Left ventricle myocardium inferior (tissue), 1 donor: ENCODE data around the gene ASTN1. TPM values are rescaled to one million over a fixed set of nuclear protein-coding genes. Genes with fewer than 3 reads are reported as not detected.
A peak's percentile ranks its signal among the peaks of the same experiment; 100 is the strongest.

Source experiments
- DNase-seq: peaks from one replicate; pipeline ENCODE4 v3.0.0-alpha.2; 2020
- H3K27ac ChIP-seq: fragments of 200-600 bp; replicated peaks from 2 replicates; pipeline ENCODE4 v1.8.0; 2021
- H3K27me3 ChIP-seq: fragments of 200-600 bp; 2 replicates; pipeline ENCODE4 v1.8.0; 2021; ENCODE audit warnings: low read depth
- H3K36me3 ChIP-seq: fragments of 200-600 bp; 2 replicates; pipeline ENCODE4 v1.8.0; 2021
- H3K4me1 ChIP-seq: fragments of 200-600 bp; 2 replicates; pipeline ENCODE4 v1.8.0; 2021
- H3K4me3 ChIP-seq: fragments of 200-600 bp; 2 replicates; pipeline ENCODE4 v1.8.0; 2021; ENCODE audit warnings: mild to moderate bottlenecking, moderate library complexity
- H3K9me3 ChIP-seq: fragments of 200-600 bp; replicated peaks from 2 replicates; pipeline ENCODE4 v1.8.0; 2021
- CTCF ChIP-seq: fragments of 200-600 bp; IDR thresholded peaks from 2 replicates; pipeline ENCODE4 v1.8.0; 2021; ENCODE audit warnings: antibody characterized with exemption, mild to moderate bottlenecking, borderline replicate concordance
- intact Hi-C: fragments of 100-400 bp; cut with micrococcal nuclease; formaldehyde crosslinking; loops from one replicate; pipeline ENCODE4 v1.11.0; 2022
- total RNA-seq: library from RNA; stranded (reverse); fragmentation: NEBNext Ultra II Directional; extraction: Animal tissue kit (Norgen Biotek cat#: 25700); gene quantifications from one replicate; pipeline ENCODE4 v1.2.1, GENCODE V29; 2021
- donor health status: DM: no; HTN: yes; CAD: no; lungs with severe emphysema.

The ASTN1 gene
- total RNA-seq, 1 donor from 2014 or later, result 0.33 TPM

GRCh38 chr1:176879784-176880620 is 284.5 kb downstream of the ASTN1 start:
- Histone ChIP-seq H3K36me3 (no peaks in the 10 kb centered on the region), H3K27me3 (no peaks in the 10 kb centered on the region), H3K27ac (no peak overlapping the region), H3K4me1 (no peaks in the 10 kb centered on the region), H3K9me3 (no peaks in the 10 kb centered on the region), H3K4me3 (no peak overlapping the region)
- no peak for DNase-seq
- intact Hi-C loops, result loop anchor here (5.0 kb wide), 1 partner anchor 323 kb away; no protein-coding TSS in a partner anchor
- no peak for TF ChIP-seq CTCF

DNA sequence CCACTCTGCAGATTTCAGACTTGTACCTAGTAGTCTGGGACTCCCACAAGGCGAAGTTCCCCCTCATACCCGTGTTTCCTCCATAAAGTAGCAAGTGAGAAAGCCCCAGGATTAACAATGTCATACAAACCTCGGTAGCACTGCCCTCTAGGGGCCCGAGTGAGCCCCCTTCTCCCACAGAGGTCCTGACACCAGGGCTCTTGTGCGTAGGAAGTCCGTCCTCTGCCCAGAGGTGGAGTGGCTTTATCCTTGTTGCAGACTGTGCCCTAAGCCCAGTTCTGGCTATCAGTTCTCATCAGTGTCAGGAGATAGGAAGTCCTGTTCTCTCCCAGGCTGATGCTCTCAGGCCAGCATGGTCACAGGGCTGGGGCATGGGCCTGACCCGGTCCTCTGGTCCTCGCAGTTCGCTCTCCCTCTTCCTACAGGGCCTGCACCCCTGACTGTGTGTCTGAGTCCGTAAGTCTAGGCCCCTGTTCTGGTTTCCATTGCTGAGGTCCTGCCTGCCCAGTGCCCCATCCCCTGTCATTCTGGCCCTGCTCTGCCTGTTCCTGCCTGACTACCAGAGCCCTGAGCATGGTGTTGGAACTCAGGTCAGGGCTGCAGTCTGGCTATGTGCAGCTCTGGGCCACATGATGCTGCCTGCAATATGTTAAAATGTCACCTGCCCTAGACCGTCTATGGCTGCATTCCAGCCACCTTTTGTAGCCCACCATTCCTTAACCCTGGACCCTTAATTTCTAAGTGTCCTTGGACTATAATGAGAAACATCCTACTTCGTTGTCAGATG is 285.6 kb downstream of the ASTN1 start:
- H3K4me1 ChIP-seq, result no peaks in the 10 kb centered on the region
- peak; percentile 17 for TF ChIP-seq CTCF
- intact Hi-C loops, result no loop called here
- no peak overlapping the region for H3K4me3 ChIP-seq
- H3K27ac ChIP-seq, result no peak overlapping the region
- H3K9me3 ChIP-seq, result no peaks in the 10 kb centered on the region
- no peaks in the 10 kb centered on the region for H3K27me3 ChIP-seq
- no peak for DNase-seq
- H3K36me3 ChIP-seq, result no peaks in the 10 kb centered on the region

DNA sequence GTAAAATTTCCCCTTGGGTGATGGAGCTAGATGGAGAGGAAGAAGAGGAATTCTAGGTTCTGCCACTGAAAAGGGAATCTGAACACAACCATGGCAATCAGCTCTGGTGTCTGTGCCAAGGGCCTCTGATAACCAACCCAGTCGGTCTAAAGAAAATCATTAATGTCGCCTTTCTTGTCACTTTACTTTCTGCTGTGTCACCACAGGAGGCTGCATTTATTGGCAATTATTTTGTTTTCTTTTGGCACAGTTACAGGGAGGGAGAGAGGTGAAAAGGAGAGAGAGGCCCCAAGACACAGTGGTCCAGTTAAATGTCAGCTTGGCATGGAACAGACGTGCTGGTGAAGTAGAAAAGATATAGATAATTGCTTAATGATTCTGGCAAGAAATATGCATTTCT is 287.0 kb downstream of the ASTN1 start:
- Histone ChIP-seq H3K27ac (no peak overlapping the region), H3K4me1 (no peaks in the 10 kb centered on the region), H3K9me3 (no peaks in the 10 kb centered on the region), H3K4me3 (no peak overlapping the region), H3K36me3 (no peaks in the 10 kb centered on the region), H3K27me3 (no peaks in the 10 kb centered on the region)
- no peak for TF ChIP-seq CTCF
- intact Hi-C loops, result no loop called here
- no peak for DNase-seq

GRCh38 chr1:176876966-176877515 is 287.5 kb downstream of the ASTN1 start:
- DNase-seq, result no peak
- Histone ChIP-seq H3K9me3 (no peaks in the 10 kb centered on the region), H3K4me1 (no peaks in the 10 kb centered on the region), H3K4me3 (no peak overlapping the region), H3K36me3 (no peaks in the 10 kb centered on the region), H3K27ac (no peak overlapping the region), H3K27me3 (no peaks in the 10 kb centered on the region)
- intact Hi-C loops, result no loop called here
- TF ChIP-seq CTCF, result no peak

DNA sequence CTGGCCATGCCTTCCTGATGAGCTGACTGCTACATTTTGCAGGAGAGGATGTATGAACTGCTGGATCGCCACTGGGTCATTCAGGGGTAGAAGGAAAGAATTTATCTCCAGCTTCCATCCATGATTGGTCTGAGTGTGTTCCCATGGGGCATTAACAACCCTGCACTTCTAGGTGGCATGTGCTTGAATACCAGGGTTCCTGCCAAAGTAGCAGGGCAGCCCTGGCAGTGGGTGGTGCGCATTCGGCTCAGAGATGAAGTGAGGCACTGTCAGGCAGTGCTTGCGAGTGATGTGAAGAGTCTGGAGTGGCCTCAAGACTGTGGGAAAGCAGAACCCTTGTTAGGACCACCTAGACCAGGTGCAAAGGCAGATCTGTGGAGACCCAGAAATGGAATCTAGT is 294.9 kb downstream of the ASTN1 start:
- DNase-seq, result no peak
- no peak for TF ChIP-seq CTCF
- no peaks in the 10 kb centered on the region for H3K9me3 ChIP-seq
- H3K36me3 ChIP-seq, result no peaks in the 10 kb centered on the region
- no peak overlapping the region for H3K27ac ChIP-seq
- H3K27me3 ChIP-seq, result no peaks in the 10 kb centered on the region
- no peaks in the 10 kb centered on the region for H3K4me1 ChIP-seq
- intact Hi-C loops, result no loop called here
- no peak overlapping the region for H3K4me3 ChIP-seq
